ENCODE measurements around the gene ASIC3.

DNA sequence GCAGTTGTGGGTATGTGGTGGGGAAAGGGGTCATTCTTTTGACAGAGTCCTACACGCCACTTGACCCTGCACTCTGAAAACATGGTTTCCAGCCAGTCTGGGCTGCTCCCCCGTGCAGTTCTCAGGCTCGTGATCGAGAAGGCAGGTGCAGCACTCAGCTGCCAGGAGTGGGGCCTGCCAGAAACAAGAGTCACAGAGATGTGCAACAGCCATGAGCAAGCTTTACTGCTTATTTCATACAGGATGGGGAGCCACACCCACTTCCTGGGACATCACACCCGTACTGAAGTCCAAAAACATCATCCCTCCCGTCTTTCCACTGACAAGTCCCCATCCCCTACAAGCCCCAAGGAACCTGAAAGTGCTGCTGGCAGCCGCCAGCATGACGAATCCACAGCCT, 33.4 kb upstream of the ASIC3 start:
- TF ChIP-seq, protein P1, sequence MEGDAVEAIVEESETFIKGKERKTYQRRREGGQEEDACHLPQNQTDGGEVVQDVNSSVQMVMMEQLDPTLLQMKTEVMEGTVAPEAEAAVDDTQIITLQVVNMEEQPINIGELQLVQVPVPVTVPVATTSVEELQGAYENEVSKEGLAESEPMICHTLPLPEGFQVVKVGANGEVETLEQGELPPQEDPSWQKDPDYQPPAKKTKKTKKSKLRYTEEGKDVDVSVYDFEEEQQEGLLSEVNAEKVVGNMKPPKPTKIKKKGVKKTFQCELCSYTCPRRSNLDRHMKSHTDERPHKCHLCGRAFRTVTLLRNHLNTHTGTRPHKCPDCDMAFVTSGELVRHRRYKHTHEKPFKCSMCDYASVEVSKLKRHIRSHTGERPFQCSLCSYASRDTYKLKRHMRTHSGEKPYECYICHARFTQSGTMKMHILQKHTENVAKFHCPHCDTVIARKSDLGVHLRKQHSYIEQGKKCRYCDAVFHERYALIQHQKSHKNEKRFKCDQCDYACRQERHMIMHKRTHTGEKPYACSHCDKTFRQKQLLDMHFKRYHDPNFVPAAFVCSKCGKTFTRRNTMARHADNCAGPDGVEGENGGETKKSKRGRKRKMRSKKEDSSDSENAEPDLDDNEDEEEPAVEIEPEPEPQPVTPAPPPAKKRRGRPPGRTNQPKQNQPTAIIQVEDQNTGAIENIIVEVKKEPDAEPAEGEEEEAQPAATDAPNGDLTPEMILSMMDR (IDR thresholded peaks at IDR 0.05), result no peak
- TF ChIP-seq RFX5 (IDR thresholded peaks at IDR 0.05) (no peak), RNF2 (IDR thresholded peaks at IDR 0.05; ENCODE audit: borderline replicate concordance, low read depth) (no peak)

Measured in A549 (cell line).